GM19467 (cell line): ENCODE data around the gene NUDT4.

Experiments used
- ATAC-seq: cut with Tn5 transposase; IDR thresholded peaks from one replicate; pipeline ENCODE4 v1.9.1; 2021; ENCODE audit warnings: mild to moderate bottlenecking, moderate library complexity; ENCODE audit not compliant: unreplicated experiment

The NUDT4 gene

GRCh38 chr12:93377252-93378195, at the start of gene NUDT4:
TSS of gene NUDT4 (plus strand) at chr12:93377925. CDS start at chr12:93378323, 398 bp downstream.
- ATAC-seq: peak; percentile 70

- no peak for ATAC-seq
Observed at GRCh38 chr12:93333054-93333453, 44.7 kb upstream of the NUDT4 start.

- no peak for ATAC-seq
Observed at GRCh38 chr12:93333828-93334227, 43.9 kb upstream of the NUDT4 start.

- ATAC-seq: no peak
Observed at GRCh38 chr12:93335603-93336162, 42.0 kb upstream of the NUDT4 start.

- no peak for ATAC-seq
Observed at GRCh38 chr12:93336291-93336741, 41.4 kb upstream of the NUDT4 start.

GRCh38 chr12:93338598-93338997, 39.1 kb upstream of the NUDT4 start:
- no peak for ATAC-seq

- no peak for ATAC-seq
Observed at GRCh38 chr12:93339695-93340094, 38.0 kb upstream of the NUDT4 start.

GRCh38 chr12:93341409-93342049, 36.2 kb upstream of the NUDT4 start:
- ATAC-seq: no peak

GRCh38 chr12:93347054-93347785, 30.5 kb upstream of the NUDT4 start:
- ATAC-seq: no peak

- ATAC-seq: no peak
Observed at GRCh38 chr12:93348575-93349435, 28.9 kb upstream of the NUDT4 start.

- no peak for ATAC-seq
Observed at GRCh38 chr12:93351726-93352125, 26.0 kb upstream of the NUDT4 start.

- ATAC-seq: no peak
Observed at GRCh38 chr12:93352321-93352720, 25.4 kb upstream of the NUDT4 start.

GRCh38 chr12:93356214-93356613, 21.5 kb upstream of the NUDT4 start:
- no peak for ATAC-seq

- ATAC-seq: no peak
Observed at GRCh38 chr12:93358058-93358457, 19.7 kb upstream of the NUDT4 start.

- ATAC-seq: no peak
Observed at GRCh38 chr12:93358821-93359220, 18.9 kb upstream of the NUDT4 start.

GRCh38 chr12:93360688-93361087, 17.0 kb upstream of the NUDT4 start:
- no peak for ATAC-seq

- ATAC-seq: no peak
Observed at GRCh38 chr12:93361151-93361919, 16.4 kb upstream of the NUDT4 start.

GRCh38 chr12:93363841-93364297, 13.9 kb upstream of the NUDT4 start:
- no peak for ATAC-seq
